ENCODE data around the gene DLL1.

The DLL1 gene

GRCh38 chr6:170288852-170289179 is 2.1 kb downstream of the DLL1 start:
- H2AK5ac ChIP-seq (ENCODE audit: low read length) = no peak overlapping the region

GRCh38 chr6:170288091-170288631 is 2.7 kb downstream of the DLL1 start:
- no CpG with 5 or more reads among the region's 33 CpGs for WGBS (ENCODE audit: extremely low coverage, insufficient coverage, insufficient read length)
- no peak overlapping the region for H3K4ac ChIP-seq (ENCODE audit: low read depth, low read length)
- peaks cover 46% of the 10 kb centered on the region for H3K27me3 ChIP-seq (ENCODE audit: insufficient read depth, low read length)
- no peak overlapping the region for H4K91ac ChIP-seq (ENCODE audit: low read depth, low read length)
- no peak overlapping the region for H3K27ac ChIP-seq (ENCODE audit: low read depth, low read length)
- H3K9ac ChIP-seq (ENCODE audit: low read length) = no peak overlapping the region
- peaks cover 10 to 35% of the 10 kb centered on the region in 2 experiments for H3K4me1 ChIP-seq (ENCODE audit: control insufficient read depth in 1 of 2, insufficient read depth in 2 of 2, low read length in 2 of 2)
- peaks cover 3% of the 10 kb centered on the region for H3K79me1 ChIP-seq (ENCODE audit: low read length)
- H2AFZ ChIP-seq (ENCODE audit: insufficient read depth, low read length, poor library complexity) = no peak overlapping the region
- no peak overlapping the region for H3K18ac ChIP-seq (ENCODE audit: low read length)
- H3K79me2 ChIP-seq (ENCODE audit: control insufficient read depth, insufficient read depth, low read length, poor library complexity) = no peaks in the 10 kb centered on the region
- H3K14ac ChIP-seq (ENCODE audit: low read length) = no peak overlapping the region
- H2BK120ac ChIP-seq (ENCODE audit: insufficient read depth, low read length, poor library complexity) = no peak overlapping the region
- H4K12ac ChIP-seq (ENCODE audit: low read depth, low read length) = no peak overlapping the region
- H2BK5ac ChIP-seq (ENCODE audit: low read depth, low read length, poor library complexity) = no peak overlapping the region
- H2AK5ac ChIP-seq (ENCODE audit: low read length) = no peak overlapping the region
- no peak overlapping the region for H3K4me2 ChIP-seq (ENCODE audit: low read length)
- no peak for DNase-seq
- H2BK12ac ChIP-seq (ENCODE audit: low read length) = no peak overlapping the region
- H3K9me3 ChIP-seq (ENCODE audit: insufficient read depth, low read depth, low read length) = peaks cover 8% of the 10 kb centered on the region
- no peak overlapping the region for H3K4me3 ChIP-seq (ENCODE audit: low read depth, low read length)
- no peak overlapping the region for H4K8ac ChIP-seq (ENCODE audit: low read depth, low read length)
- H3K36me3 ChIP-seq (ENCODE audit: control insufficient read depth in 1 of 2, insufficient read depth in 2 of 2, low read length in 2 of 2) = peaks cover 23 to 24% of the 10 kb centered on the region in 2 experiments
- no peak overlapping the region for H3K23ac ChIP-seq (ENCODE audit: low read length)

More at GRCh38 chr6:170288852-170289179, 2.1 kb downstream of the DLL1 start:
- peaks cover 10 to 35% of the 10 kb centered on the region in 2 experiments for H3K4me1 ChIP-seq (ENCODE audit: control insufficient read depth in 1 of 2, insufficient read depth in 2 of 2, low read length in 2 of 2)
- no peak overlapping the region for H3K4ac ChIP-seq (ENCODE audit: low read depth, low read length)
- H3K9ac ChIP-seq (ENCODE audit: low read length) = no peak overlapping the region
- WGBS (ENCODE audit: extremely low coverage, insufficient coverage, insufficient read length) = no CpG with 5 or more reads among the region's 16 CpGs
- H3K14ac ChIP-seq (ENCODE audit: low read length) = no peak overlapping the region
- H3K79me2 ChIP-seq (ENCODE audit: control insufficient read depth, insufficient read depth, low read length, poor library complexity) = no peaks in the 10 kb centered on the region
- no peak overlapping the region for H4K8ac ChIP-seq (ENCODE audit: low read depth, low read length)
- no peak overlapping the region for H4K91ac ChIP-seq (ENCODE audit: low read depth, low read length)
- H2BK5ac ChIP-seq (ENCODE audit: low read depth, low read length, poor library complexity) = no peak overlapping the region
- H3K4me3 ChIP-seq (ENCODE audit: low read depth, low read length) = peak overlapping the region; percentile 77
- no peak overlapping the region for H2BK120ac ChIP-seq (ENCODE audit: insufficient read depth, low read length, poor library complexity)
- H3K27me3 ChIP-seq (ENCODE audit: insufficient read depth, low read length) = peaks cover 52% of the 10 kb centered on the region
- peaks cover 3% of the 10 kb centered on the region for H3K79me1 ChIP-seq (ENCODE audit: low read length)
- peak overlapping the region; percentile 73 for H3K4me2 ChIP-seq (ENCODE audit: low read length)
- H3K23ac ChIP-seq (ENCODE audit: low read length) = no peak overlapping the region
- H3K18ac ChIP-seq (ENCODE audit: low read length) = no peak overlapping the region
- H2BK12ac ChIP-seq (ENCODE audit: low read length) = no peak overlapping the region
- H3K36me3 ChIP-seq (ENCODE audit: control insufficient read depth in 1 of 2, insufficient read depth in 2 of 2, low read length in 2 of 2) = peaks cover 16 to 18% of the 10 kb centered on the region in 2 experiments
- H3K27ac ChIP-seq (ENCODE audit: low read depth, low read length) = no peak overlapping the region
- no peak overlapping the region for H2AFZ ChIP-seq (ENCODE audit: insufficient read depth, low read length, poor library complexity)
- no peak overlapping the region for H4K12ac ChIP-seq (ENCODE audit: low read depth, low read length)
- DNase-seq = no peak
- H3K9me3 ChIP-seq (ENCODE audit: insufficient read depth, low read depth, low read length) = peaks cover 8% of the 10 kb centered on the region

- Histone ChIP-seq H2BK12ac (ENCODE audit: low read length) (no peak overlapping the region), H3K27ac (ENCODE audit: low read depth, low read length) (no peak overlapping the region), H3K79me1 (ENCODE audit: low read length) (peaks cover 3% of the 10 kb centered on the region), H3K4me2 (ENCODE audit: low read length) (no peak overlapping the region), H3K14ac (ENCODE audit: low read length) (no peak overlapping the region), H3K23ac (ENCODE audit: low read length) (no peak overlapping the region), H3K36me3 (ENCODE audit: control insufficient read depth in 1 of 2, insufficient read depth in 2 of 2, low read length in 2 of 2) (peaks cover 28 to 31% of the 10 kb centered on the region in 2 experiments), H2BK5ac (ENCODE audit: low read depth, low read length, poor library complexity) (no peak overlapping the region), H2AFZ (ENCODE audit: insufficient read depth, low read length, poor library complexity) (no peak overlapping the region), H3K18ac (ENCODE audit: low read length) (no peak overlapping the region), H2AK5ac (ENCODE audit: low read length) (no peak overlapping the region), H4K12ac (ENCODE audit: low read depth, low read length) (no peak overlapping the region), H3K27me3 (ENCODE audit: insufficient read depth, low read length) (peaks cover 38% of the 10 kb centered on the region), H3K4ac (ENCODE audit: low read depth, low read length) (no peak overlapping the region), H4K8ac (ENCODE audit: low read depth, low read length) (no peak overlapping the region), H3K79me2 (ENCODE audit: control insufficient read depth, insufficient read depth, low read length, poor library complexity) (no peaks in the 10 kb centered on the region), H3K4me3 (ENCODE audit: low read depth, low read length) (no peak overlapping the region), H3K9ac (ENCODE audit: low read length) (no peak overlapping the region), H3K9me3 (ENCODE audit: insufficient read depth, low read depth, low read length) (peaks cover 8% of the 10 kb centered on the region), H3K4me1 (ENCODE audit: control insufficient read depth in 1 of 2, insufficient read depth in 2 of 2, low read length in 2 of 2) (peaks cover 10 to 35% of the 10 kb centered on the region in 2 experiments), H2BK120ac (ENCODE audit: insufficient read depth, low read length, poor library complexity) (no peak overlapping the region), H4K91ac (ENCODE audit: low read depth, low read length) (no peak overlapping the region)
- no peak for DNase-seq
- no CpG with 5 or more reads among the region's 12 CpGs for WGBS (ENCODE audit: extremely low coverage, insufficient coverage, insufficient read length)
These were observed 3.5 kb downstream of the DLL1 start for GRCh38 chr6:170287371-170287876.

- Histone ChIP-seq H3K23ac (ENCODE audit: low read length) (no peak overlapping the region), H3K79me1 (ENCODE audit: low read length) (peaks cover 3% of the 10 kb centered on the region), H3K4me3 (ENCODE audit: low read depth, low read length) (no peak overlapping the region), H3K18ac (ENCODE audit: low read length) (no peak overlapping the region), H3K27ac (ENCODE audit: low read depth, low read length) (no peak overlapping the region), H3K27me3 (ENCODE audit: insufficient read depth, low read length) (peaks cover 33% of the 10 kb centered on the region), H3K14ac (ENCODE audit: low read length) (no peak overlapping the region), H3K9me3 (ENCODE audit: insufficient read depth, low read depth, low read length) (peaks cover 8% of the 10 kb centered on the region), H2BK5ac (ENCODE audit: low read depth, low read length, poor library complexity) (no peak overlapping the region), H2AFZ (ENCODE audit: insufficient read depth, low read length, poor library complexity) (no peak overlapping the region), H3K4me2 (ENCODE audit: low read length) (no peak overlapping the region), H4K91ac (ENCODE audit: low read depth, low read length) (no peak overlapping the region), H2AK5ac (ENCODE audit: low read length) (no peak overlapping the region), H3K79me2 (ENCODE audit: control insufficient read depth, insufficient read depth, low read length, poor library complexity) (no peaks in the 10 kb centered on the region), H4K12ac (ENCODE audit: low read depth, low read length) (no peak overlapping the region), H3K4ac (ENCODE audit: low read depth, low read length) (no peak overlapping the region), H3K36me3 (ENCODE audit: control insufficient read depth in 1 of 2, insufficient read depth in 2 of 2, low read length in 2 of 2) (peaks cover 29 to 32% of the 10 kb centered on the region in 2 experiments), H3K9ac (ENCODE audit: low read length) (no peak overlapping the region), H3K4me1 (ENCODE audit: control insufficient read depth in 1 of 2, insufficient read depth in 2 of 2, low read length in 2 of 2) (peaks cover 10 to 35% of the 10 kb centered on the region in 2 experiments), H4K8ac (ENCODE audit: low read depth, low read length) (no peak overlapping the region), H2BK120ac (ENCODE audit: insufficient read depth, low read length, poor library complexity) (no peak overlapping the region), H2BK12ac (ENCODE audit: low read length) (no peak overlapping the region)
- WGBS (ENCODE audit: extremely low coverage, insufficient coverage, insufficient read length) = no CpG with 5 or more reads among the region's 2 CpGs
- DNase-seq = no peak
These were observed 4.0 kb downstream of the DLL1 start for GRCh38 chr6:170286934-170287265.
